Suprapubic skin (tissue), 3 donors: ENCODE results near the gene MMP3.

Source experiments
- CTCF ChIP-seq, 2 donors: fragments of 200-600 bp in 1 of 2; fragments of 450-650 bp in 1 of 2; sonication (generic) in 1 of 2; IDR thresholded peaks; one replicate each; pipeline ENCODE4 v1.5.1; 2016 to 2019; ENCODE audit warnings: antibody characterized with exemption in 2 of 2, mild to moderate bottlenecking in 1 of 2, moderate library complexity in 1 of 2
- POLR2A ChIP-seq, 2 donors: fragments of 450-650 bp; IDR thresholded peaks; one replicate each; pipeline ENCODE4 v1.6.1; 2017; ENCODE audit warnings: antibody characterized with exemption in 2 of 2, mild to moderate bottlenecking in 2 of 2, moderate library complexity in 2 of 2

- TF ChIP-seq POLR2A (IDR thresholded peaks at IDR 0.05) (no peak), CTCF (IDR thresholded peaks at IDR 0.05) (no peak)
These were observed 10.5 kb upstream of the MMP3 start for GRCh38 chr11:102853956-102854355.
